HG03159 (cell line): ENCODE data around the gene BCL2.

Experiments
- ATAC-seq: cut with Tn5 transposase; IDR thresholded peaks from one replicate; pipeline ENCODE4 v1.9.1; 2021; ENCODE audit warnings: mild to moderate bottlenecking, moderate library complexity; ENCODE audit not compliant: unreplicated experiment

Gene BCL2

GRCh38 chr18:63262369-63263335 lies 56.9 kb downstream of the BCL2 start:
- no peak for ATAC-seq

- ATAC-seq = no peak
Measured at GRCh38 chr18:63261029-63261428, 58.5 kb downstream of the BCL2 start.

- no peak for ATAC-seq
Measured at GRCh38 chr18:63260380-63260754, 59.2 kb downstream of the BCL2 start.

GRCh38 chr18:63259567-63260379 lies 59.8 kb downstream of the BCL2 start:
- no peak for ATAC-seq

DNA sequence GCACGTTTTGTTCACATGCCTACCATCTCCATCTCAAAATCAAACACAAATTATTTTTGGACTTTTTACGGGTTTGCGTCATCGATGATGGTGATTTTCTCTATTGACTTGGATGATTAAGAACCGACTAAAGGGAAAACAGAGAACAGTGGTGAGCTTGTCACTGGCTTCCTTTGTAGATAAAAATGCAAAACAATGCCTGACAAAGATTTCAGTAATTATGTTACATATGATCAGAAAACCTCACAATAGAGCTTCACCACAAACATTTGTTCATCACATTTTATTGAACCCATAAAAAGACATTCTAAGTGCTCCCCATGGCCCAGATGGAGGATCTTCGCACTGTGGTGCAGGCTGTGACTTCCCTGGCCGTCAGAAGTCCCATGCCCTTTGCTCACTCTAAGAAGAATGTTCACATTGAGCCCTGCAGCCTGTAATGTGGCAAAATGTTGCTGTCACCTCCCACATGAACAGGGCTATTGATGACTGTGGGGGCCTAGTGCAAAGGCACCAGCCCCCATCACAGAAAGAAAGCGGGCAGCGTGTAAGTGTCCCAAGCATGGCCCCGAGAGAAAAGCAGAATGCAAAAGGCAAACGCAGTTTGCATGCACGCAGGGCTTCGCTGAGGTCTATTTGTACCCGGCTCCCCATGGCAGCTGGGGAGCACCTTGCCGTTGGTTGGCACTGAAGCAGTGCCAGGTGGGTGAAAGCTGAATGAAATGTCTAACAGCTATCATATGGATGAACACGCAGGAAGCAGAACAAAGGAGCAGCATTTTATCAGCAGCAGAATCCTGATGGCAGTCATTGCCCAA lies 60.6 kb downstream of the BCL2 start:
- no peak for ATAC-seq

DNA sequence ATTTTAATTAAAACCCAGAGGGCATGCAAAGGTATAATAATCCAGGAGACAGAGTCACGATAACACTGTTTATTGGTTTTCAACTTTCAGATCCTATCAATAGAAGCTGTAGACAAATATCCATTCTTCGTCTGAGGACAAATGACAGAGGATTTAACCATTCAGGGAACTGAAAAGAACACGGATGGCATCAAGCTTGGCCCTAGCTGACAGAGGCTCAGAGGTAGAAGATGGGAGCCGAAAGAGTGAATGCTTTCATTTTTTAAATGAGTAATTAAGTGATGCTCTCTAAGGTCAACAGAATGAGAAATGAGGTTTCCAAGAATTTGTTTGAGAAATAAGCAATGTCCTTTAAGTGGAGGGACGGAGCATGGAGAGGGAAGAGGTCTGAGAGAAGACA lies 62.1 kb downstream of the BCL2 start:
- no peak for ATAC-seq

- ATAC-seq = no peak
Measured at GRCh38 chr18:63255435-63255834, 64.1 kb downstream of the BCL2 start.

DNA sequence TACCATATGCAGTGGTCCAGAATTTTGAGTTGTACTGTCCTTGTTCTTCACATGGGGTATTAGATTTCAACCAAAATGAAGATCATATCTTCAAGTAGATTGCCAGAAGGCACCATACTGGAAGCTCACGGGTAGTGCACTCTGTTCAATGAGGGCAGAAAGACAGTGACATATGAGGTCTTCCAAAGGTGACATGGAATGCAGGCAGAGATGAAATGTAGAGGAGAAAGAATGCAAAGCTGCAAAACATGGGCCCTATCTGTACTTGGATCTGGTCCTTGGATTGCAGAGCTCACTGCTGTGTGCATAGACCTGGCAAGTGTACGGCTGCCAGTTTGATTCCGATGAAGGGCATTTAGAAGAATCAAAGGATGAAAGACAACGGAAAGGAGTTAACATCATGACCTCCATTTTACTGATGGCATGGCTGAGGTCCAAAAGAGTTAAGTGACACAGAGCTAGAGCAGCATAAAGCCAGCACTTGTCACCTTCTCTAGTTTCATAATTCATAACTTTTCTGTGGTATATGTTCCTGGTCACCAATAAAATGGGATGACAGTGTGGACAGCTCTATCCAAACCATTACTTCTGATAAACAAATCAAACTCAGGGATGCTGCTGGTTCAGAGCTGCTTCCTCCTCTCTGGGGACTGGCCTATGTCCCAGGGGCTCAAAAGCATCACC lies 64.7 kb downstream of the BCL2 start:
- no peak for ATAC-seq

GRCh38 chr18:63253428-63254372 lies 65.9 kb downstream of the BCL2 start:
- no peak for ATAC-seq

GRCh38 chr18:63253014-63253413 lies 66.6 kb downstream of the BCL2 start:
- ATAC-seq = no peak

GRCh38 chr18:63249771-63250170 lies 69.8 kb downstream of the BCL2 start:
- no peak for ATAC-seq

DNA sequence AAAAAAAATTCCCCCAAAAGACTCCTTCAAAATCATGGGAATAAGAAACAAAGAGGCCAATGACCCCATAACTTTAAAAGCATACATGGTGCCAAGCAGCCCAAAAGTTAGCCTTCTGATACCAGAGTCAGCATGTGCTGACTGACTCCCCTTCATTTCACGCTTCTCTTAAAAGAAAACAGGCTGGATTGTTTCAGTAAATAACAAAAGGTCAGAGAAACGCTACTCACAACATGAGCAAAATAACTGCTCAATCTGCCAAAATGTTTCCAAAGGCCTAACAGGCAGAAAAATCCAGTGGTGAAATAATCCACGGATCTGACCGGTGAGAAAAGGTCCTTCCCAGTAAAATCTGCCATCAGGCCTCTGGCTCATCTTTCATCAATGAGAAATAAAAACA lies 71.6 kb downstream of the BCL2 start:
- no peak for ATAC-seq

- no peak for ATAC-seq
Measured at GRCh38 chr18:63247506-63247905, 72.1 kb downstream of the BCL2 start.

DNA sequence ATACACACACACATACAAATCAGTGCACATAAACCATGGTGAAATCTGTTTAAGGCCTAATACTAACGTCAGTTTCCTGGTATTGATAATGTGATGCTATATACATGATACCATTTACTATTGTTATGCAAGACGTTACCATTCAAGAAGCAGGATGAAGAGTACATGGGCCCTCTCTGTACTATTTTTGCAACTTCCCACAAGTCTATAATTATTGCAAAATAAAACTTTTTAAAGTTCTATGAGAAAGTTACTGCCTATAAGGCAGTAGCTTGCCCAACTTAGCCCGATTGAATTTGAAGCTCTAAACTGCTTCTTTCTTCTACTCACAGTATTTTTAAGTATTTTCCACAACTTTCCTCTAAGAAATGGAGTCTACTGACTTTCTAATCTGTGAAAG lies 74.0 kb downstream of the BCL2 start:
- ATAC-seq = no peak

- no peak for ATAC-seq
Measured at GRCh38 chr18:63244607-63245006, 75.0 kb downstream of the BCL2 start.

DNA sequence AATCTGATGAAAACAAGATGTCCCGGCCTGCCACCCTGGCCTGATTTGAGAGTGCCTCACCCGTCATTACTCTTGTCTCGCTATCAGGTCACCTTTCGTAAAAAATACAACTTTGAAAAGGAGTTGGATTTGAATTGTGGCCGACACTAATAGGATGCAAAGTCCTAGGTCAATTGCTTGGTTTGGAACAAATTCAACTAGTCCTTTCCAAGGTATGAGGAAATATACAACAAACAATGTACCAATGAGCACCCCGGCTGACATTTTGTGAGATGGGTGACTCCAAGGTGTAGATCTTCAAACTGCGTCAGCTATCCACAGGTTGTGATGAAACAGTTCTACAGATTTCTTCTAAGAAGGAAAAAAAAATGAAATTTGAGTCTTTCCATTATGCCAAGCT lies 77.8 kb downstream of the BCL2 start:
- ATAC-seq = no peak

DNA sequence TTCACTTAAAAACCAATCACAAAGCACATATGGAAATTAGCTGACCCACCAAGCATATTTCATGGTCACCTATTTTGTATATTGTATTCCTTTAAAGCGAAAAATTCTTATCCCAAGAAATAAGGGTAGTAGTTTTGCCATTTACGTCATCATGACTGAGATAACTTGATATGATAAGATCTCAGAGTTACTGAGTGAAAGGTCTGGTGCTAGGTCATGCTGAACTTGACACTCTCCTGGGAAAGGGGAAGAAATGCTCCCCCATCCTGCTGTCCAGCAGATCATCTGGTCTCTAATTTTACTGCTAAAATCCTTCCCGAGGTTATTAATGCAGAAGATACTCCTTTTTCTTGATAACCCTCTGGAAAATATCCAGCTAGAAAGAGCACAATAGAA lies 78.3 kb downstream of the BCL2 start:
- ATAC-seq = no peak

DNA sequence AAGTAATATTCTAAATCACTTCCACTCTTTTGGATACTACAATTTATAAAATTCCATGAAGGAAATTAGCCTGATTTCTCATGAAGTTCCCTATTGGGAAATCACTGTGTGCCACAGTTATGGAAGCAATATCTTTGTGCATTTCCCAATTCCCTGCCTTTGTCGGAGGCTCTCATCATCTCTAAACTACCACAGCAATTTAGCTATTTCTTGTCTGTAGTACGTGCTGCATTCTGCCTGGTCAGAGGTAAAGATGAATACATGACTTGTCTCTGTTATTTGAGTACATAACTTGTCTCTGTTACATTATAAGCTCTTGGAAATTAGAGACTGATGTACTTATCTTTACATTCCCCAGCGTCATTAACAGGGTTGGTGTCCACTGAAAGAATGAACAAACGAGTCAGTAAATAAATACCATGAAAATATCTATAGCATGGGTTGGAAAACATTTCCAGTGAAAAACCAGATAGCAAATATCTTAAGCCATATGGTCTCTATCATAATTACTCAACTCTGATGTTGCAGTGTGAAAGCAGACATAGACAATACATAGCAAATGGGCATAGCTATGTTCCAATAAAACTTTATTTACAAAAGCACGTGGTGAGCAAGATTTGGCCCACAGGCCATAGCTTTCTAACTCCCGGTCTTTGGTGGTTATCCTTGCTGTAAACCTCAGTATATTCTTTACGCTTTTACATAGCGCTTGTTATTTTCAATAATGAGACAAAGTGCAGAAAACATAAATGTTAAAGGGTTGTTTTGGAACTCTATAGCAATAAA lies 78.8 kb downstream of the BCL2 start:
- ATAC-seq = no peak

DNA sequence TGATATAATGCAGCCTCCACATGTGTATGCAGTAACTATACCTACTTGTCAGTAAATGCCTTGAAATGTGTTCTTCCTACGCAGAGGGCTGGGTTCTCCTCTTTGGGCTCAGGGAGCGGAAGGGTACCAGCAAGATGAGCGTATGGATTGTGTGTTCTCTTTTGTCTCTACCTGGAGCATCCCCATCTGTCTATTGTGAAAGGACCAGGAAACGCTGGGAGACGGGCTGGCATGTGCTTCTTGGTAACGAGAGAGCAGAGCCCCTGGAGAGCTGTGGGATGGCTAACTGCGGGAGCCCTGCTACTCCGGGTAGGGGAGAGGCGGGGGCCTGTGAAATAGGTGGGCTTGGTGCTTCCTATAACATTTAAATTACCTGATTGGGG lies 80.9 kb downstream of the BCL2 start:
- ATAC-seq = no peak
